Mesendoderm (in vitro differentiated cells): Measurements from ENCODE around the gene TMEM100.

Experiments
- DNase-seq: peaks from one replicate; pipeline ENCODE4 v3.0.0; 2013
- H2AK5ac ChIP-seq: 2 replicates; pipeline ENCODE4 v1.6.1; 2013; ENCODE audit warnings: low read length, inconsistent platforms
- H2BK120ac ChIP-seq: 2 replicates; pipeline ENCODE4 v1.6.1; 2013; ENCODE audit warnings: low read depth, mild to moderate bottlenecking, low read length, moderate library complexity, mixed read lengths
- H2BK15ac ChIP-seq: replicated peaks from 2 replicates; pipeline ENCODE4 v1.6.1; 2013; ENCODE audit warnings: low read depth, mild to moderate bottlenecking, moderate library complexity
- H2BK5ac ChIP-seq: 2 replicates; pipeline ENCODE4 v1.6.1; 2013; ENCODE audit warnings: low read length, inconsistent platforms
- H3K18ac ChIP-seq: 2 replicates; pipeline ENCODE4 v1.6.1; 2013; ENCODE audit warnings: mild to moderate bottlenecking, low read length, mixed read lengths
- H3K23ac ChIP-seq: one replicate; pipeline ENCODE4 v1.6.1; 2013; ENCODE audit warnings: low read length
- H3K27ac ChIP-seq: 2 replicates; pipeline ENCODE4 v1.5.1; 2013; ENCODE audit warnings: low read depth, mild to moderate bottlenecking, inconsistent platforms, low read length, moderate library complexity
- H3K27me3 ChIP-seq: 2 replicates; pipeline ENCODE4 v1.6.1; 2013; ENCODE audit warnings: low read length, control low read depth, mild to moderate bottlenecking, inconsistent platforms; ENCODE audit not compliant: insufficient read depth, poor library complexity
- H3K36me3 ChIP-seq: 2 replicates; pipeline ENCODE4 v1.6.1; 2013; ENCODE audit warnings: low read length, inconsistent platforms; ENCODE audit not compliant: control insufficient read depth, insufficient read depth
- H3K4ac ChIP-seq: one replicate; pipeline ENCODE4 v1.6.1; 2013; ENCODE audit warnings: low read depth, mild to moderate bottlenecking, low read length, moderate library complexity
- H3K4me1 ChIP-seq: 2 replicates; pipeline ENCODE4 v1.6.1; 2013; ENCODE audit warnings: low read depth, low read length, inconsistent platforms; ENCODE audit not compliant: control insufficient read depth
- H3K4me2 ChIP-seq: 2 replicates; pipeline ENCODE4 v1.6.1; 2013; ENCODE audit warnings: low read length
- H3K4me3 ChIP-seq: 2 replicates; pipeline ENCODE4 v1.5.1; 2013; ENCODE audit warnings: mild to moderate bottlenecking, low read length
- H3K56ac ChIP-seq: one replicate; pipeline ENCODE4 v1.6.1; 2013; ENCODE audit warnings: low read length
- H3K79me1 ChIP-seq: 2 replicates; pipeline ENCODE4 v1.6.1; 2013; ENCODE audit warnings: low read length, inconsistent platforms
- H3K79me2 ChIP-seq: 2 replicates; pipeline ENCODE4 v1.6.1; 2013; ENCODE audit warnings: mild to moderate bottlenecking, low read length; ENCODE audit not compliant: control insufficient read depth, insufficient read depth
- H3K9ac ChIP-seq: 2 replicates; pipeline ENCODE4 v1.6.1; 2013; ENCODE audit warnings: low read length, inconsistent platforms
- H4K5ac ChIP-seq: one replicate; pipeline ENCODE4 v1.6.1; 2013; ENCODE audit warnings: low read length
- H4K8ac ChIP-seq: one replicate; pipeline ENCODE4 v1.6.1; 2013; ENCODE audit warnings: low read depth, mild to moderate bottlenecking, control low read depth, low read length, moderate library complexity
- WGBS: extraction: QIAGEN DNeasy Blood & Tissue Kit; methylation state at CpG from one replicate; pipeline ENCODE4 v1.1.7; 2013; ENCODE audit warnings: low lambda C conversion rate, missing lambda C conversion rate; ENCODE audit not compliant: insufficient coverage; ENCODE audit errors: extremely low coverage; 5-methylcytosine and 5-hydroxymethylcytosine counted together

TMEM100 gene

DNA sequence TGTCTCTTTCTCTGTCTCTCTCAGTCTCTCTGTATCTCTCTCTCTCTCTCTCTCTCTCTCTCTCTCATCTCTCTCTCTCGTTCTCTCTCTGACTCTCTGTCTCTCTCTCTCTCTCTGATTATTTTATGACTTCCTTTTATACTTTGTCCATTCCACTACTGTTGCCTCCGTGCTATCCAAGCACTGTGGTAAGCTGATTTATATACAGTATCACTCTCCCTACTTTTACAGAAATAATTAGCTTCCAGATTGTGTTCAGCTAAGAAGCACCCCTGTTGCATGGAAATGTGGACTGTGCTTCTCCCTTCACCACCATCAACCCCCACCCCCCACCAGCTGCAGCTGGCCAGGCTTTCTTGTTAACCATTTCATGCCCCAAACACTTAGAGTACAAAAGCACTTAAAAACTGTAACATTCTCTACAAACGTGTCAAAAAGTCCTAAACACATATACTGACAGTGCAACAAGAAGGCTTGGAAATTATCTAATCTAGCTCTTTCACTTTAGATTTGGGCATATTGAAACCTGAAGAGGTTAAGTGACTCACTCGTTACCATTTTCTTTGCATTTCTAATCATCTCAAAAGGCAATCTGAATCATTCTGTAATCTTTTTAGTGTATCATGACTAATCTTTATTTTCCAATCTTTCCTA is 11.6 kb upstream of the TMEM100 start:
- Histone ChIP-seq H3K4me3 (no peak overlapping the region), H3K18ac (no peak overlapping the region), H3K4me2 (no peak overlapping the region), H3K23ac (no peak overlapping the region), H3K4me1 (peaks cover 2% of the 10 kb centered on the region), H4K5ac (no peak overlapping the region), H3K56ac (no peak overlapping the region), H3K36me3 (no peaks in the 10 kb centered on the region), H2BK120ac (no peak overlapping the region), H3K4ac (no peak overlapping the region), H3K79me1 (no peaks in the 10 kb centered on the region), H4K8ac (peak overlapping the region; percentile 13), H3K79me2 (no peaks in the 10 kb centered on the region), H2AK5ac (no peak overlapping the region), H3K27ac (no peak overlapping the region), H3K27me3 (no peaks in the 10 kb centered on the region), H2BK5ac (no peak overlapping the region), H3K9ac (no peak overlapping the region), H2BK15ac (no peak overlapping the region)
- peak; percentile 40 for DNase-seq
- no CpG with 5 or more reads among the region's 4 CpGs for WGBS

DNA sequence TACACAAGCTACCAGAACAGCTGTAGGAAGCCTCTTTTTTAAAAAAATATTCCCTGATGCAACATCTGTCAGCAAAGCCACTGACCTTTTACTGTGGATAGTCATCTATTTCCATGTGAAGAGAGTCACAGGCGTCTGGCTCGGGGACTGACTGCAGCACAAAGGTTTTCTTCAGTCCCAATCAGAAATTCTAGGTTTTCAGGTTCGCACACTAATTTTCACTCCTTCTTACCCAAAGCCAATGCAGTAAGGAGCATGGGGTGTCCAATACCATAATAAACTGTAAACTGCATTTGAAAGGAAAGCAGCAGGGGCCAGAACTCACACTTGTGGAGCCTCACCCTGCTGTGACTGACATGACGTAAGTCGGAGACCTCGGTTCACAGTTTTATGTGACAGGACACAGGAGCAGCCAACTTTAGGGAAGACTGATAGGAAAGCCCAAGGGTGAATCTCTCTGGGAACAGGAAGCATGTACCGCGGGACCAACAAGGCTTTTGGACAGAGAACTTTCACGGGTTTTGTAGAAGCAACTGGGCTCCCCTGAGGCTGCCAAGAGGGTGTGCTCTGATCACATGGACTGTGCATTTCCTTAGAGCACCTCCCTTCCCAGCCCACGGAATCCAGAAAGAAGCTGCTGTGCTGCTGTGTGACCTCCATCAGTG is 9.1 kb upstream of the TMEM100 start:
- Histone ChIP-seq H3K27ac (no peak overlapping the region), H3K79me1 (no peaks in the 10 kb centered on the region), H3K36me3 (no peaks in the 10 kb centered on the region), H3K56ac (no peak overlapping the region), H2BK5ac (no peak overlapping the region), H3K27me3 (no peaks in the 10 kb centered on the region), H3K4me1 (peaks cover 2% of the 10 kb centered on the region), H3K4me2 (no peak overlapping the region), H3K4me3 (no peak overlapping the region), H4K5ac (no peak overlapping the region), H2AK5ac (no peak overlapping the region), H3K18ac (no peak overlapping the region), H3K23ac (no peak overlapping the region), H3K79me2 (no peaks in the 10 kb centered on the region), H2BK15ac (no peak overlapping the region), H3K4ac (no peak overlapping the region), H2BK120ac (no peak overlapping the region), H4K8ac (no peak overlapping the region), H3K9ac (no peak overlapping the region)
- WGBS = no CpG with 5 or more reads among the region's 10 CpGs
- peak; percentile 57 for DNase-seq

DNA sequence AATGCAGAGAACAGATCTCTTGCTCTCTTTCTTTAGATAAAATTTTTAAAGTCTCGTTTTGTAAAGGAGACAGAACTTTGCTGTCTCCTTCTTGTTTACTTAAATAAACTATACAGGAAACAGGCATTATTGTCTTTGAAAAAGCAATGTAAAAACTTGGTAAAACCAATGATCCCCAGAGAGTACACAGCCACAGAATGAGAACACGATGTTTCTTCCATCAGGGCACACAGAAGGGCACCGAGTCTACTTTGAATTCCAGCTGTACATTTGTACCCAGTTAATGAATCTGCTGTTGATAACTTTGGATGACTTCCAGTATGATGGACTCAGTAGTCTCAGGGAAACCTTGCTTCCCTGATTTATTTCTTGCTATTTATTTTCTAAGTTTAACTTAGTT is 8.1 kb upstream of the TMEM100 start:
- H3K27ac ChIP-seq = no peak overlapping the region
- H4K5ac ChIP-seq = no peak overlapping the region
- H2AK5ac ChIP-seq = no peak overlapping the region
- H2BK15ac ChIP-seq = no peak overlapping the region
- no peak overlapping the region for H3K9ac ChIP-seq
- H3K36me3 ChIP-seq = no peaks in the 10 kb centered on the region
- WGBS = no CpG with 5 or more reads among the region's 3 CpGs
- no peak overlapping the region for H2BK5ac ChIP-seq
- H3K79me2 ChIP-seq = no peaks in the 10 kb centered on the region
- H3K79me1 ChIP-seq = no peaks in the 10 kb centered on the region
- no peak overlapping the region for H3K4me3 ChIP-seq
- H4K8ac ChIP-seq = no peak overlapping the region
- no peak overlapping the region for H2BK120ac ChIP-seq
- no peak overlapping the region for H3K4me2 ChIP-seq
- no peak for DNase-seq
- no peaks in the 10 kb centered on the region for H3K27me3 ChIP-seq
- peak overlapping the region; percentile 75 for H3K18ac ChIP-seq
- H3K4ac ChIP-seq = no peak overlapping the region
- H3K56ac ChIP-seq = no peak overlapping the region
- no peak overlapping the region for H3K23ac ChIP-seq
- H3K4me1 ChIP-seq = peaks cover 2% of the 10 kb centered on the region

DNA sequence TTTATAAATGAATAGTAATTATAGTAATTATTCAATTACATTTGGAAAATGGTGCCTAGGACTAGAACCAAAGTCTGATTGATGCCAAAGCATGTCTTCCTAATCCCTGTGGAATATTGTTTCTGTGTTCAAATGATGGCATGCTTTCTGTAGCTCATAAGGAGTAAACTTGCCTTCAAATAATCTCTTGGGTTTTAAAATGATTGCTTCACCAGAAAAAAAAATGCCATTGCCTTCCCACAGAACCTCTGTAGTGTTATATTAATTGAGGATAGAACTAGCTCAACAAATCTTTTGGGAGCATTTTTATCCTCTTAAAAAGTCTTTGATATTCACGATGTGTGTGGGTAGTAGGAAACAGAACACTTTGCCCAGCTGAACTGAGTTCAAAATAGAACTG is 7.7 kb upstream of the TMEM100 start:
- H3K4me3 ChIP-seq = no peak overlapping the region
- H3K27ac ChIP-seq = no peak overlapping the region
- H2BK5ac ChIP-seq = no peak overlapping the region
- no peak overlapping the region for H2BK15ac ChIP-seq
- no peak for DNase-seq
- no peak overlapping the region for H3K4ac ChIP-seq
- WGBS = no CpG with 5 or more reads among the region's 1 CpG
- H3K79me1 ChIP-seq = no peaks in the 10 kb centered on the region
- H3K4me2 ChIP-seq = no peak overlapping the region
- H3K23ac ChIP-seq = no peak overlapping the region
- H3K18ac ChIP-seq = no peak overlapping the region
- no peak overlapping the region for H2AK5ac ChIP-seq
- H3K36me3 ChIP-seq = no peaks in the 10 kb centered on the region
- H4K8ac ChIP-seq = no peak overlapping the region
- H3K56ac ChIP-seq = no peak overlapping the region
- H3K79me2 ChIP-seq = no peaks in the 10 kb centered on the region
- H3K4me1 ChIP-seq = peaks cover 2% of the 10 kb centered on the region
- no peak overlapping the region for H2BK120ac ChIP-seq
- no peaks in the 10 kb centered on the region for H3K27me3 ChIP-seq
- H3K9ac ChIP-seq = no peak overlapping the region
- no peak overlapping the region for H4K5ac ChIP-seq

DNA sequence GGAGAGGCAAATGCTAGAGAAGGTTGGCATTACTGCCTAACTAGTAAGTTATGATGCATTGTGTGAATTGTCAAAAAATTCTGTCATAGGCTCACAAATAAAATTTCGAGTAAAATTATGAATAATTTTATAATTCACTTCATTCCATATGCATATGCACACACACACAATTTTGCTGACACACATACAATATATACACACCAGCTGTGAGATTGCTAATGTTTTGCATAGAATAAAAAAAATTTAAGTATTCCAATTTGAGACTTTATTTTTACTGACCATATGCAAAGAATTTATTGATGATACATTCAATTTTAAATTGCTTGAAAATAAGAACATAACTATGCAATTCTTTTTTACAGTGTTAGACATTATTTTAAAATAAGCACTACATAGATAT is 6.8 kb upstream of the TMEM100 start:
- no peaks in the 10 kb centered on the region for H3K27me3 ChIP-seq
- no peak overlapping the region for H3K4me2 ChIP-seq
- H3K4ac ChIP-seq = no peak overlapping the region
- DNase-seq = no peak
- H2BK120ac ChIP-seq = no peak overlapping the region
- peaks cover 2% of the 10 kb centered on the region for H3K4me1 ChIP-seq
- no peak overlapping the region for H2BK15ac ChIP-seq
- no peak overlapping the region for H3K23ac ChIP-seq
- H3K79me2 ChIP-seq = no peaks in the 10 kb centered on the region
- H3K4me3 ChIP-seq = no peak overlapping the region
- H2AK5ac ChIP-seq = no peak overlapping the region
- H2BK5ac ChIP-seq = no peak overlapping the region
- H4K5ac ChIP-seq = no peak overlapping the region
- no peak overlapping the region for H3K9ac ChIP-seq
- H3K27ac ChIP-seq = no peak overlapping the region
- no peak overlapping the region for H3K56ac ChIP-seq
- H3K79me1 ChIP-seq = no peaks in the 10 kb centered on the region
- no peak overlapping the region for H4K8ac ChIP-seq
- H3K18ac ChIP-seq = no peak overlapping the region
- no CpG with 5 or more reads among the region's 1 CpG for WGBS
- no peaks in the 10 kb centered on the region for H3K36me3 ChIP-seq

DNA sequence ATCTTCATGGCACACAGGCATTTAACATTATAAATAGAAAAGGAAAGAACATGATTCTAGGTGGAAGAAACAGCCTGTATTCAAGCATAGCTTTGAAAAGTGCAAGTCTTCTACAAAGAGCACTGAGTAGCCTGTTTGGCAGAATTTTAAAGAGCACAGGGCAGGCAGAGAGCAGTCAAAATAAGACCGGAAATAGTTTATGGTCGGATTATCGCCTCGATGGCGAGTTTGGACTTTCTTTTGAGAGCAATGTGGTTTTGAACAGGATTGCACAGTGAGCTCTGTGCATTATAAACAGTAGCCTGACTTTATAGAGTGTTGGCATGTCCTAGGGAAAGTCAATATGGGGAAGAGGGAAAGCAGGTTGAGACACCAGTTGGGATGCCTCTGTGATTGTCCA is 6.2 kb upstream of the TMEM100 start:
- H2BK15ac ChIP-seq = no peak overlapping the region
- H3K56ac ChIP-seq = no peak overlapping the region
- no peaks in the 10 kb centered on the region for H3K27me3 ChIP-seq
- H4K5ac ChIP-seq = no peak overlapping the region
- H3K4me1 ChIP-seq = peaks cover 2% of the 10 kb centered on the region
- DNase-seq = no peak
- H3K18ac ChIP-seq = peak overlapping the region; percentile 81
- H3K4me3 ChIP-seq = no peak overlapping the region
- no peak overlapping the region for H4K8ac ChIP-seq
- no peak overlapping the region for H3K23ac ChIP-seq
- H3K79me1 ChIP-seq = no peaks in the 10 kb centered on the region
- no peaks in the 10 kb centered on the region for H3K36me3 ChIP-seq
- H2BK120ac ChIP-seq = no peak overlapping the region
- no CpG with 5 or more reads among the region's 5 CpGs for WGBS
- H2BK5ac ChIP-seq = no peak overlapping the region
- H2AK5ac ChIP-seq = no peak overlapping the region
- no peak overlapping the region for H3K4me2 ChIP-seq
- no peak overlapping the region for H3K4ac ChIP-seq
- H3K79me2 ChIP-seq = no peaks in the 10 kb centered on the region
- no peak overlapping the region for H3K9ac ChIP-seq
- H3K27ac ChIP-seq = no peak overlapping the region
